GM18505 (cell line): ENCODE measurements around the gene MGAT4B.

Experiments used
- ATAC-seq: cut with Tn5 transposase; IDR thresholded peaks from one replicate; pipeline ENCODE4 v1.9.1; 2021; ENCODE audit not compliant: unreplicated experiment
- POLR2A ChIP-seq: IDR thresholded peaks from 4 replicates; pipeline ENCODE4 v1.6.1; 2011; ENCODE audit warnings: borderline replicate concordance; ENCODE audit not compliant: insufficient read depth, insufficient read length; ENCODE audit errors: extremely low read depth

MGAT4B gene

GRCh38 chr5:179820483-179821297, 14.0 kb upstream of the MGAT4B start, which contains the start of gene SQSTM1:
SQSTM1 (plus strand) TSS chr5:179820905; CDS start chr5:179820937, 32 bp downstream.
- ATAC-seq: peak; percentile 40
- TF ChIP-seq POLR2A: peak; percentile 99

DNA sequence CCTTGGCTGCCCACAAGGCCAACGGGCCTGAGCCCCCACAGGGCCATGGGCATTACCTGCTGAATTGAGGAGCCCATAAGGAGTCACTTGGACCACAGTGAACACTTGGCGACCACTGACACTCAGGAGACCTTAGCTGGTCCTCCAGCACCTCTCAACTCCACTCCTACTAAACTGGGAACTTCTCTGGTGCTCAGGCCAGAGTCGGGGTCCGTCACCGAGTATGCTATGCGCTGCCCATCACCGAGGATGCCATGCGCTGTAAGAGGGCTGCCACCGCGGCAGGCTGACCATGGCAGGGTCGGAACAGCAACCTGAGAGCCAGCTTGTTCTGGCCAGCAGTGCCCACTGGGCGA, 13.4 kb upstream of the MGAT4B start:
- no peak for TF ChIP-seq POLR2A
- ATAC-seq: no peak

- no peak for ATAC-seq
- peak; percentile 17 for TF ChIP-seq POLR2A
Measured at GRCh38 chr5:179819296-179820126, 12.8 kb upstream of the MGAT4B start.

DNA sequence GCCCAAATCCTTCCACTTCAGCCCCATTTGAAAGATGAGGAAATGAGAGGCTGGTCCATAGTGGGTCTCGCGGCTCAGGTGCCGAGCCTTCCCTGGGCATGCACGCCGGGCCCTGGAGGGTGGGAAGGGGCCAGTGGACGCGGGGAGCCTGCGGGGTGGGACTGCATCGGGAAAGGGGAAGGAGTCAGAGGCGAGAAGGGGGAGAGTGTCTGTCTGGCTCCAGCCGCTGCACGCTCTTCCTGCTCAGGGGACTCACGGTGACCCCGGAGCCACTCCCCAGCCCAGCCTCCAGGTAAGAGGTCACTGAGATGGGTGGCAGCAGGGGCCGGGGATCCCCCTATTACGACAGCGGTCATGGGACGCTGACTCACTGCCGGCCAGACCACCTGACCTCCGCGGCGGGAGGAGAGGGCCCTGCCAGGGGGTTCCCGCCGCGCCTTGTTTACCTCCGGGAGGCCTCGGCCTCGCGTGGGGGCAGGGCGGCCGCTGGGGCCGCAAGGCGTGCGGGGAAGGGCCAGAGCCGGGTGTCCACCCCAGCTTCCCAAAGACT, 12.2 kb upstream of the MGAT4B start:
- TF ChIP-seq POLR2A: peak; percentile 61
- ATAC-seq: peak; percentile 53

DNA sequence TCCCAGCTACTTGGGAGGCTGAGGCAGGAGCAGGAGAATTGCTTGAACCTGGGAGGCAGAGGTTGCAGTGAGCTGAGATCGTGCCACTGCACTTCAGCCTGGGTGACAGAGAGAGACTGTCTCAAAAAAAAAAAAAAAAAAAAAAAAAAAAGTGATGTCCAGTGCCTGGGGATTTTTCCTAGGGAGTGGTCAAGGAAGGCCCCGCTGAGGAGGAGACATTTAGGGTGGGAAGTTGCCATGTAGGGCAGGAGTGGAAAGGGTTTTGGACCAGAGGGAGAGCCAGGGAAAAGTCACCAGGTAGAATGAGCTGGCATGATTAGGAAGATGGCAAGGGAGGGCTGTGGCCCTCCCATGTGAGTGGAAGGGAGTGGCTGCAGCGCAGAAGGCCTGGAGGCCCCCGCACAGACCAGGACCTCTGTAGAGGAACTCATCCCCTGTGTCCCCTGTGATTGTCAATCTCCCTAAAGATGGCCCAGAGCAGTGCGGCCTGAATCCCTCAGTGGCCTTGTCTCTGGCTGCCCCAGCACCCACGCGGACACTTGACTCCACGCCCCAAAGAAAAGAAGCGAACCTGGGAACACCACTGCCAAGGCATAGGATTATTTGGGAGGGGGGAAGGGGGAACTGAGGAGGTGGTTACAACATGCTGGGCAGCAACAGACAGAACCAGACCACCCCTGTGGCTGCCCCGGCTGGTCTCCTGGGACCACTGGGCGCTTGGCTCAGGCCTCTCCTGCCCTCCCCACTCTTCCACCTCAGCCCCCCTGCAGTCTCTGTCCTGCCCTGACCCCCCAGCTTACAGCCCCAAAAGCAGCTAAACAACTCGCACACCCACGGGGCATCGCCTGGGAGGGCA, 11.5 kb upstream of the MGAT4B start:
- TF ChIP-seq POLR2A: no peak
- no peak for ATAC-seq

DNA sequence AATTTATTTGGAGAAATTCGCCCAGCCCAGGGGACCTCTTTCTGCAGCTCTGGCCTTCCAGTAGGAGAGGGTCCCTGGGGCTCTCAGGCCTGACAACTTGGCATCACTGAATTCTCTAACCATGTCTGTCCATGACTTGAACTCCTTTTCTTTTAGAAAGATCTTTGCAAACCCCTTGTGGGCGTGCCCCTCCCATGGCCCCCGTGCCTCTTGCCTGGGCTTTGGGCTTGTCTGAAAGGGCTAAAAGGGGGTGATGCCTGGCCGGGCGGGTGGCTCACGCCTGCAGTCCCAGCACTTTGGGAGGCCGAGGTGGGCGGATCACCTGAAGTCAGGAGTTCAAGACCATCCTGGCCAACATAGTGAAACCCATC, 10.8 kb upstream of the MGAT4B start:
- ATAC-seq: no peak
- no peak for TF ChIP-seq POLR2A

- ATAC-seq: no peak
Measured at GRCh38 chr5:179816796-179817469, 10.3 kb upstream of the MGAT4B start.

GRCh38 chr5:179816401-179816795, 9.7 kb upstream of the MGAT4B start:
- TF ChIP-seq POLR2A: no peak

More at GRCh38 chr5:179816796-179817469, 10.3 kb upstream of the MGAT4B start:
- no peak for TF ChIP-seq POLR2A

DNA sequence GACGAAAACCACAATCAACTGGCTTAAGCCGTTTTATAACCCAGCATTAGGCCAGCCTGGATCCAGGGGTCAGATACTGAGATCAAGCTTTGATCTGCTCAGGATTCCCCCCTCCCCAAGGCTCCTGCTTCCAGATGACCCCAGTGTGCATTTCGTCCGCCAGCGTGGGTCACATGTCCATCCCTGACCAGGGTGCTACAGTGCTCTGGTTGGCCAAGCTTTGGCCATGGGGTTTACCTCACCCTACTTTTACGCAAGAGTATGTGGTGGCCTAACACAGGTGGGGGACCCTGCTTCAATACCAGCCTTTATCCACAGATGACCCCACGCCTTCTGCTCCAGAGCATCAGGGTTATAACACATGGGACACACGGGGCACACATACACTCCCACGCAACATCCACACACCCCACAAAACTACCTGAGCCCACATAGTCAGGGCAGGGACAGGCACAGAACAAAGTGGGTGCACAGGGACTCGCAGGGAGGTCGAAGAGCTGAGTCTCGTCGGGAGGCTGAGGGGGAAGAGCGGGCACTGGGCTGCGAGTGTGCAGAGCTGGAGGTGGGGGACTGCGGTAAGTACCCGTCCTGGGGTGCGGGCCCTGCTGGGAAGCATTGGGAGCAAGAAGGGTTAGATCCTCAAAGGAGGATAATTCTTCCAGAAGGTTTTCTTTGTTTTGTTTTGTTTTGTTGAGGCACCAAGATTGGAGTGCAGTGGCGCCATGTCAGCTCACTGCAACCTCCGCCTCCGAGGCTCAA, 9.0 kb upstream of the MGAT4B start:
- ATAC-seq: no peak
- no peak for TF ChIP-seq POLR2A

More at GRCh38 chr5:179816401-179816795, 9.7 kb upstream of the MGAT4B start:
- no peak for ATAC-seq

DNA sequence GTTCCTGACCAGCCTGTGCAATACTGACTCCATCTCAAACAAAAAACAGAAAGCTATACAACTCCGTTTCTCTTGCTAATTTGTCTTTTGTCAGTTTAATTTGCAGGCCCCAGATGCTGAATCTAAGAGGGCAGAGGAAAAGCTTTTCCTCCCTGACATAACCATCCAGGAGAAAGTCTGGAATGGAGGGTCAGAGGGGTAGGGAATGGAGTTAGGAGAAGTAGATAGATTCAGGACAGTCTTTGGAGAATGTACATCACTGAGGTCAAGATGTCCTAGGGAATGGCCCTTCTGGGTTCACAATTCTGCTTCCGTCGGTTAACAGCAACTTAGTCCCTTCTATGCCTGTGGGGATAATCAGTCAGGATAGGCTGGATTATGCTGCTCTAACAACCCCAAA, 7.4 kb upstream of the MGAT4B start:
- TF ChIP-seq POLR2A: no peak
- ATAC-seq: no peak

DNA sequence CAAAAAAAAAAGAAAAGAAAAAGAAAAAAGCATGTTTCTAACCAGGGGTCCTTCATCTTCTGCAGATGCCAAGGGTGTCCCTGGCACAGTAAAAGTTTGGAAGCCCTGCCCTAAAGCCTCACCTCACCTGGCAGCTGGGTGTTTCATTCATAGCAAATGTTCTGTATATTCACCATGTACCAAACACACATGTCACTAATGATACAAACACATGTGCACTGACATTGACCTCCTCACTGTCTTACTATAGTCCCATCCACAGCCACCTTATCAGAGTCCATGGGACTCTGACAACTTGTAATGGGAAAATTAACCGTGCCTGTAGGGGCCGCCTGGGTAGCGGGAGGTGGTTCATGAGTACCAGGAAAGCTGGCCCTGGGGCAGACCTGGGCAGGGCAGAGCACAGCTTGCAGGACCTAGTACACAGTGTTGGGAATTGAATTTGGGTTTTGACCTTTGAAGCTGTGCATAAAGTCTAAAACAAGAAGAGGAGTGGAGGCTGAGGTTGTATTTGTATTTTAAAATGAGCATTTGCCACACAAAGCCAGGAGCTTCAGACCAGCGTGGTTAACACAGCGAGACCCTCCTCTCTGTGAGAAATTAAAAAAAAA, 6.4 kb upstream of the MGAT4B start:
- TF ChIP-seq POLR2A: no peak
- no peak for ATAC-seq

DNA sequence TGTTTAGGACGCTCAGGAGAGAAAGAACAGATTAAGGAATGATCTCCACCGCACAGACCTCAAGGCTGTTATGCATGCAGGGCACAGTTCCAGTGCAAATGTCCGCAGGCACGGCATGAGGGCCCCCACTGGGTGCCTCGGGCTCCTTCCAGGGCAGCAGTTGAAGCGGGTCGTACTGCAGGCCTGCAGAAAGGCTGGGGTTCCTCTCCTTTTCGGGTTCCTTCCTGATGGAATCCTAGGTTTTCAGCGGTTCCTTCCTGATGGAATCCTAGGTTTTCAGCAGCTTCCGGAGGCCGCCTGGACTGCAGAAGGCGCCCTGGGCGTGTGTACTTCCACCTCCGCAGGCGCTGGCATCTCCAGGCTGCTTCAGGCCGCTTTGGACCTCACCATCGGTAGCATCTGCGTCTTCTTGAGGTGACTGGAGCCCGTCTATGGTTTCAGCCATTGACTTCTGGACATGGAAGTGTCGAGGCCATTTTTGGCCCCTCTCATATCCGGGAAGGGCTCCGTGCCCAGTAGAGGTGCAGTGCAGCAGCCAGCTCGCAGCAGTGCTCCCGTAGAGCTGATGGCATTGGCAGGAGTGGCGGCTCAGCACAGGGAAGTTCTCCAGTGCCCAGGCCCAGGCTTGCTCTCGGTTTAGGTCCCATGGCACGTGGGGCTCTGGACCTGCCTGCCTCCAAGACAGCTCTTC, 5.6 kb upstream of the MGAT4B start:
- ATAC-seq: no peak
- no peak for TF ChIP-seq POLR2A
